BLaER1 (cell line): ENCODE measurements around the gene TECR.

Experiments used
- H3K27ac ChIP-seq: shearing (Covaris generic); formaldehyde crosslinking; 2 replicates; pipeline ENCODE4 v1.8.1; 2022
- H3K27me3 ChIP-seq: shearing (Covaris generic); formaldehyde crosslinking; 2 replicates; pipeline ENCODE4 v1.8.1; 2022
- H3K36me3 ChIP-seq: shearing (Covaris generic); formaldehyde crosslinking; 2 replicates; pipeline ENCODE4 v1.8.1; 2022
- H3K4me1 ChIP-seq: shearing (Covaris generic); formaldehyde crosslinking; 2 replicates; pipeline ENCODE4 v1.8.1; 2022
- H3K4me2 ChIP-seq: shearing (Covaris generic); formaldehyde crosslinking; 2 replicates; pipeline ENCODE4 v1.8.1; 2022
- H3K4me3 ChIP-seq: shearing (Covaris generic); formaldehyde crosslinking; 2 replicates; pipeline ENCODE4 v1.8.1; 2022
- H3K9ac ChIP-seq: shearing (Covaris generic); formaldehyde crosslinking; 2 replicates; pipeline ENCODE4 v1.8.1; 2022
- H3K9me3 ChIP-seq: shearing (Covaris generic); formaldehyde crosslinking; 2 replicates; pipeline ENCODE4 v1.8.1; 2022
- H4K20me1 ChIP-seq: shearing (Covaris generic); formaldehyde crosslinking; 2 replicates; pipeline ENCODE4 v1.8.1; 2022
- Cebpa-rat ChIP-seq: shearing (Covaris generic); IDR thresholded peaks from 2 replicates; pipeline ENCODE4 v1.8.1; 2022

The TECR gene, protein sequence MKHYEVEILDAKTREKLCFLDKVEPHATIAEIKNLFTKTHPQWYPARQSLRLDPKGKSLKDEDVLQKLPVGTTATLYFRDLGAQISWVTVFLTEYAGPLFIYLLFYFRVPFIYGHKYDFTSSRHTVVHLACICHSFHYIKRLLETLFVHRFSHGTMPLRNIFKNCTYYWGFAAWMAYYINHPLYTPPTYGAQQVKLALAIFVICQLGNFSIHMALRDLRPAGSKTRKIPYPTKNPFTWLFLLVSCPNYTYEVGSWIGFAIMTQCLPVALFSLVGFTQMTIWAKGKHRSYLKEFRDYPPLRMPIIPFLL

DNA sequence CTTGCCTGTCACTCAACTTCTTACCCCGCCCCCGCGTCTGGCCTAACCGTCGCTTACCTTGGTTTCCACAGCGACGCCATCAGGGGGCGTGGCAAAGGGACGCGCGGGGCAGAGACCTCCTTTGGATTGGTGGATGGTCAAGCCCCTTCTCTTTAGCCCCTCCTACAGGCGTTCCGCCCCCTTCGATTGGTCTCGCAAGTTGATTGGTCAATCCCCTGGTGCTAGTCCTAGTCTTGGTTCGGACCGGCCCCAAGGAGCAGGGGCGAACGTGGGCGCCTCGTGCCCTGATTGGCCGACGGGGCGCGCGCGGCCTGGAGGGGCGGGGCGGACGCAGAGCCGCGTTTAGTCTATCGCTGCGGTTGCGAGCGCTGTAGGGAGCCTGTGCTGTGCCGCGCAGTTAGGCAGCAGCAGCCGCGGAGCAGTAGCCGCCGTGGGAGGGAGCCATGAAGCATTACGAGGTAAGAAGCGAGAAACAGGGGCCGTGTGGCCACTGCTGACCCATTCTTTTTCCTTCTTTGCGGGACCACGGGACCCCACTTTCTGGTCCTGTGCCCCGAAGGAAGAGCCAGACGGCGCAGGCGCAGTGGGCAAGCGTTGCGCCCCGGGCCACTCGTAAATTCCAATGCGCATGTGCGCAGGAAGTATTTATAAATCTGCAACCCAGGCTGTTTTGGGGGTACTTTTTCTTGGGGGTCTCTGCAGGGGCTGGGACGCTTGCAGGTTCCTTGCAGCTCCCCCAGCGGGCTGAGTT, at the start of gene TECR:
TECR (plus strand) TSS at position 341 of the 751 bp plus-strand sequence; CDS start at position 444, 103 bp downstream.
- Histone ChIP-seq H4K20me1 (peaks cover 44% of the 10 kb centered on the region), H3K9ac (peak within 1 kb of the TSS; percentile 86), H3K9me3 (no peaks in the 10 kb centered on the region), H3K27ac (peak within 1 kb of the TSS; percentile 81), H3K4me2 (peak within 1 kb of the TSS; percentile 95), H3K4me3 (peak within 1 kb of the TSS; percentile 75), H3K36me3 (peaks cover 26% of the 10 kb centered on the region), H3K27me3 (no peaks in the 10 kb centered on the region), H3K4me1 (peaks cover 41% of the 10 kb centered on the region)
- TF ChIP-seq Cebpa-rat = no peak

DNA sequence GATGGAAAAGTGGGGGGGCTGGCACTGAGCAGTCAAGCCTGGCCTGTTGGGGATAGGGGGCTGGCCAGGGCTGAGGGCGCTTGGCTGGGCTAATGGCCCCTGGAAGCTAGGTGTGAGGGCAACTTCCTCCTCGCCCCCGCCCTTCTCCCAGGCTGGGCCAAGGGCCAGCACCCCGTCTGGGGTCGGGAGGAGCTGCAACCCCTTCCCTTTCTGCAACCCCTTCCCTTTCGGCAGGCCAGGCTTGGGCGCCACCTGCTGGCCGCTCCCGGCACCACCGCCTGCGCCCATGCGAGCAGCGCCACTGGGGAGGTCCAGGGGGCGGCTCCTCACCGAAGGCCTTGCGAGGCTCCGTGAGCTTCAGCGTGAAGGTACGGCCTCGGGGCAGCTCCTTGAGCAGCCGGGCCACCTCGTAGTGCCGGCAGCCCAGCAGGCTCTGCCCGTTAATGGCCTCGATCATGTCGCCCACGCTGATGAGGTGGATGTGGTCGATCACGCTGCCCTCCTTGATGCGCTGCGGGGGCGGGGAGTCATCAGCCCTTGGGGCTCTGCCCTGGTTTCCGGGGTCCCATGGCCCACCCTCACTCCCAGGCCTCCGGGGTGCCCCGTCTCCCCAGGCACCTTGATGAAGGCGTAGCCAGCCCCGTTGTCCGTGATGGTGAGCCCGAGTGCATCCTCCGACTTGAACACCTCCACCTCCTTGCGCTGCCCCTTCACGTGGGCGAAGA, 49.3 kb upstream of the TECR start:
- peak overlapping the region; percentile 10; the same call in 1 of the 2 replicates for H3K9ac ChIP-seq
- no peaks in the 10 kb centered on the region for H3K9me3 ChIP-seq
- peaks cover 48% of the 10 kb centered on the region for H3K4me1 ChIP-seq
- H3K4me3 ChIP-seq = no peak overlapping the region
- no peaks in the 10 kb centered on the region for H3K27me3 ChIP-seq
- no peaks in the 10 kb centered on the region for H4K20me1 ChIP-seq
- peak overlapping the region; percentile 73 for H3K4me2 ChIP-seq
- H3K36me3 ChIP-seq = peaks cover 26% of the 10 kb centered on the region
- no peak for TF ChIP-seq Cebpa-rat
- H3K27ac ChIP-seq = peak overlapping the region; percentile 51; the same call in 1 of the 2 replicates

DNA sequence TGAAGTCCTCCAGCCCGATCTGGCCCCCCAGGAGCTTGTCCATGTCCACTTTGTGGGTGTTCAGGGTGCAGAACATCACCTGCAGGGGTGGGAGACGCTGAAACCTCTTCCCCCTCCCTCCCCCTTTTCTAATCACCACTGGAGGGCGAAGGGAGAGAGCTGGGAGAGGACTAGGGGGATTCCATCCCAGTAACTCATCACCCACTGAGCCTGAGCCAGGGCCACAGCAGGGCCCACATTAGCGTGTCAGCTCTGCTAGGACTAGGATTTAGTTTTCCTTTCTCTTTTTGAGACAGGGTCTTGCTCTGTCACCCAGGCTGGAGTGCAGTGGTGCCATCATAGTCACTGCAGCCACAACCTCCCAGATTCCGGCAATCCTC, 48.7 kb upstream of the TECR start:
- H4K20me1 ChIP-seq = no peaks in the 10 kb centered on the region
- no peaks in the 10 kb centered on the region for H3K27me3 ChIP-seq
- H3K4me1 ChIP-seq = peaks cover 42% of the 10 kb centered on the region
- H3K27ac ChIP-seq = no peak overlapping the region
- peak overlapping the region; percentile 73 for H3K4me2 ChIP-seq
- TF ChIP-seq Cebpa-rat = no peak
- H3K9me3 ChIP-seq = no peaks in the 10 kb centered on the region
- H3K9ac ChIP-seq = no peak overlapping the region
- peaks cover 26% of the 10 kb centered on the region for H3K36me3 ChIP-seq
- no peak overlapping the region for H3K4me3 ChIP-seq

DNA sequence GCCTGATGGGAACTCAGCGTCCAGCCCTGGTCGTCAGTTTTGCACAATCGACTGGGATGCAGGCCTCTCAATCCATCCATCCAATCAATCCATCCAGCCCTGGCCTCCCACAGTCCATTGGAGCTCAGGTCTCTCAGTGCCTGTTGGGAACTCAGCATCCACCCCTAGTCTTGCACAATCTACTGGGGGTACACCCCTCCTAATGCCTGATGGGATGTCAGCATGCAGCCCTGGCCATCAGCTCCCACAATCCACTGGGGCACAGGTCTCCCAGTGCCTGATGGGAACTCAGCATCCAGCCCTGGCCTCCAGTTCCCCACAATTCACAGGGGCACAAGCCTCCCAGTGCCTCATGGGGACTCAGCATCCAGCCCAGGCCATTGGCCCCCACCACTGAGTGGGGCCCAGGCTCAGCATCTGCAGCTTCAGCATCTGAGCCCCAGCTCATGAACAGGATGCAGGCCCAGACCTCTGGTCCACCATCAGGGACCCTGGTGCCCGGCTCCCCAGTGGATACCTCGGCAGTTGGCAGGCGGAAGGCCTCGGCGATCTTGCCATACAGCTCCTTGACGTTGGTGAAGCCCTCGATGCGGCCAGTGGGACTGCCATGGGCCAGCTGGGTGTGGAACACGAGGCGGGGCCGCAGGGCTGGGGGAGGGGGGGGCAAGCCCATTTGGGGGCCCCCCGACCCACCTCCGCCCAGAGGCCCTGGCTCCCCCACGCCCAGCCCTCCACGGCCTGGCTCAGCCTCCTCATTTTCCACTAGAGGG, 47.0 kb upstream of the TECR start:
- Histone ChIP-seq H4K20me1 (no peaks in the 10 kb centered on the region), H3K36me3 (peaks cover 29% of the 10 kb centered on the region), H3K9ac (no peak overlapping the region), H3K4me1 (peaks cover 31% of the 10 kb centered on the region), H3K27me3 (no peaks in the 10 kb centered on the region), H3K4me2 (no peak overlapping the region), H3K4me3 (no peak overlapping the region), H3K27ac (no peak overlapping the region), H3K9me3 (no peaks in the 10 kb centered on the region)
- no peak for TF ChIP-seq Cebpa-rat

DNA sequence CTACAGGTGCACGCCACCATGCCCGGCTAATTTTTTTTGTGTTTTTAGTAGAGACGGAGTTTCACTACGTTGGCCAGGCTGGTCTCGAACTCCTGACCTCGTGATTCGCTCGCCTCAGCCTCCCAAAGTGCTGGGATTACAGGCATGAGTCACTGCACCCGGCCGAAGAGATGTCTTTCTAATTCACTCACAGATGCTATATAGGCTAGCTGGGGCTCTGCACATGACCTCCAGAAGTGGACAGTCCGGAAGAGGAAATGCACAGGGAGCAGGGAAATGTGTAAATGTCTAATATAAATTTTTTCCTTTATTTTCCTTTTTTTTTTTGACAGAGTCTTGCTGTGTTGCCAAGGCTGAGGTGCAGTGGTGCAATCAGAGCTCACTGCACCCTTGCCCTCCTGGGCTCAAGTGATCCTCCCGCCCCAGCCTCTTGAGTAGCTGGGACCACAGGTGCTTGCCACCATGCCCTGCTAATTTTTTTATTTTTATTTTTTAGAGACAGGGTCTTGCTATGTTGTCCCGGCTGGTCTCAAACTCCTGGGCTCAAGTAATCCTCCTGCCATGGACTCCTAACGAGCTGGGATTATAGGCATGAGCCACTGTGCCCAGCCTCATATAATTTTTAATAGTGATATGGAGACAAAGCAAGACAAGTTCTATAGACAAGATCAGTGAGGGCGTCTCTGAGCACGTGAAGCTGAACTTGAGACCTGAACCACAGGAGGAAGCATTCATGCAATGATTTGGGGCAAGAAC, 41.8 kb upstream of the TECR start:
- Histone ChIP-seq H4K20me1 (no peaks in the 10 kb centered on the region; the same call in 1 of the 2 replicates), H3K4me2 (no peak overlapping the region), H3K27me3 (no peaks in the 10 kb centered on the region), H3K27ac (no peak overlapping the region), H3K4me3 (no peak overlapping the region), H3K9ac (no peak overlapping the region), H3K9me3 (no peaks in the 10 kb centered on the region), H3K36me3 (peaks cover 43% of the 10 kb centered on the region), H3K4me1 (peaks cover 6% of the 10 kb centered on the region)
- TF ChIP-seq Cebpa-rat = no peak

DNA sequence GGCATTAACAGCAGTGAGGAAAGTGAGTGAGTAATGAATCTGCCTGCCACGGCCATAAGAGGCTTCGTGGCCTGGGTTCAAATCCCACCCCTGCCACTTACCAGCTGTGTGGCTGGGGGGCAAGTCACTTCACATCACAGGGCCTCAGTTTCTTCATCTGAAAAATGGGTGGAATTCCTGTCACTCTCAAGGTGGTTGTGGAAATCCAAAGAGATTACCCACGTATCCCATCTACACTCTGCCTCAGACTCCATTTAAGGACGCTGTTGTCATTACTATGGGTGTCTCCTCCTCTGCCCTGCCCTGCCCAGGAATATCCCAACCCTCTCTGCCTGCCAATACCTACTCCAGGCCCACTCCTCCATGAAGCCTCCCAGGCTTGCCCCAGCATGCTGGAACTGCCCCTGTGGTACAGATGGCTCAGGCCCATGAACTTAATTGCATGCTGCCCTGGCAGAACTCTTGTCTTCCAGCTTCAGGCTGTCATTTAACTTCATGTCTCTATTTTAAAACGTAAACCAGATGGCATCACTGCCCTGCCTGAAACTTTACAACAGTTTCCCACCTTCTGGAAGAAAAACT, 36.5 kb upstream of the TECR start:
- no peaks in the 10 kb centered on the region for H3K9me3 ChIP-seq
- TF ChIP-seq Cebpa-rat = no peak
- H3K4me2 ChIP-seq = no peak overlapping the region
- H3K27ac ChIP-seq = no peak overlapping the region
- peaks cover 38% of the 10 kb centered on the region for H3K36me3 ChIP-seq
- H3K4me1 ChIP-seq = peaks cover 22% of the 10 kb centered on the region
- H3K4me3 ChIP-seq = no peak overlapping the region
- no peaks in the 10 kb centered on the region for H3K27me3 ChIP-seq
- H4K20me1 ChIP-seq = peaks cover 7% of the 10 kb centered on the region; the same call in 1 of the 2 replicates
- H3K9ac ChIP-seq = no peak overlapping the region

DNA sequence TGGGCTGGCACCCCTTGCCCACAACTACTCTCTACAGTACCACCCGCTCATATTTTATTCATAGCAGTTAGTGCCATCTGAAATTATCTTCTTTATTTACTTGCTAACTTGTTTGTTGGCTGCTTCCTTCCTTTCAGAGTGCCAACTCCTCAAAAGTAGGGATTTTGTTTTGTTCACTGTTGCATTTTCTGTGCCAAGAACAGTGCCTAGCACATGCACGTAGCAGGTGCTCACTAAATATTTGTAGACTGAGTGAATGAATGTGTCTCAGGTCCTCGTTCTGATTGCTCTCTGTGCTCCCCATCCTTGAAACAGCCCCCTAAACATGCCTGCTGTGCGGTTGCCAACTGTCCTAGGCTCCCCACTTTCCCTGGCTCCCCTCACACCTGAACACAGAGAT, 35.0 kb upstream of the TECR start:
- no peak overlapping the region for H3K27ac ChIP-seq
- peaks cover 7% of the 10 kb centered on the region; the same call in 1 of the 2 replicates for H4K20me1 ChIP-seq
- no peak overlapping the region for H3K4me3 ChIP-seq
- H3K4me1 ChIP-seq = peaks cover 22% of the 10 kb centered on the region
- peaks cover 22% of the 10 kb centered on the region for H3K36me3 ChIP-seq
- H3K9ac ChIP-seq = no peak overlapping the region
- H3K9me3 ChIP-seq = no peaks in the 10 kb centered on the region
- peak overlapping the region; percentile 90 for H3K4me2 ChIP-seq
- no peaks in the 10 kb centered on the region for H3K27me3 ChIP-seq
- TF ChIP-seq Cebpa-rat = no peak

DNA sequence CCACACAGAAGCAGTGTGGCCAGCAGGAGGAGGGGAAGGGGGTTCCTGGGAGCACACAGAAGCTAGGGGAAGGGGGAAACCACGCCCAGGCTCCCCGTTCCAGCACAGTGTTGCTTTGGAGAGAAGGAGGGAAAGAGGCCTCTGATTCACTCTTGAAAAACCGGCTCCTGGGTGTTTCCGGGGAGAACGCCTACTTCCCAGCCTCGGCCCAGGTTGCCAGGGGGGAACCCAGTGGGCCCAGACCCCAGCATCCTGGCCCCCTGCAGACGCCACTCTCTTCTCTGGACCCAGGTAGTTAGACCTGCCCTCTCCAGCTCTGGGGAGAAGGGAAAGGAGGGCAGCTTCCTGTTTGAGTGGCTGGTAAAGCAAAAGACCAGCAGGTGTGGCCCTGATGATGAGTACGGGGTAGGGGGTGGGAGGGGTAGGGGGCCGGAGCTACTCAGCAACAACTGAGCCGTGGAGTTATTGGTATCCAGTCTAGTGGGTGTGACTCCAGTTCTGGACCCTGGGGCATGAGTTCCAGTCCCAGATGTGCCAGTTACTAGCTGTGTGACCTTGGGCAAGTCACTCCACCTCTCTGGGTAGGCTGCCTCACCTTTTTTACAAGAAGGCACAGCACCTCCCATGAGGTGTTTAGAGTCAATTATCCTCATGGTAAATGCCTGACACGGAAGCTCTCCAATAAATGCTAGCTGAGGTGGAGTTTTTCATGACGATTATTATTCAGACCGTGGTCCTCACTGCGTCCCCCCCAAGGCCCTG, 34.3 kb upstream of the TECR start:
- Histone ChIP-seq H4K20me1 (peaks cover 7% of the 10 kb centered on the region; the same call in 1 of the 2 replicates), H3K4me2 (peak overlapping the region; percentile 90), H3K4me3 (peak overlapping the region; percentile 76), H3K27ac (peak overlapping the region; percentile 82; the same call in 1 of the 2 replicates), H3K36me3 (peaks cover 18% of the 10 kb centered on the region), H3K27me3 (no peaks in the 10 kb centered on the region), H3K4me1 (peaks cover 22% of the 10 kb centered on the region), H3K9me3 (no peaks in the 10 kb centered on the region), H3K9ac (peak overlapping the region; percentile 80)
- no peak for TF ChIP-seq Cebpa-rat
